Naive thymus-derived CD4-positive, alpha-beta T cell (primary cell): ENCODE data around the gene WFIKKN2. TPM values are rescaled to one million over a fixed set of nuclear protein-coding genes. Genes with fewer than 3 reads are reported as not detected.
A peak's percentile ranks its signal among the peaks of the same experiment; 100 is the strongest.

Source experiments
- ATAC-seq: fragments of 150-1000 bp; cut with Tn5 transposase; 2 replicates; pipeline ENCODE4 v1.10.0; 2021; ENCODE audit warnings: mild to moderate bottlenecking, moderate library complexity
- CTCF ChIA-PET: fragments of 350-600 bp; sonication (Branson Sonifier 250); formaldehyde crosslinking; loops from one replicate; lab custom pipeline; 2021; ENCODE audit warnings: antibody characterized with exemption; lab: Charles Lee
- POLR2A ChIA-PET: fragments of 350-600 bp; sonication (Branson Sonifier 250); formaldehyde crosslinking; loops from one replicate; lab custom pipeline; 2021; ENCODE audit warnings: antibody characterized with exemption, inconsistent platforms; lab: Charles Lee
- DNase-seq, 9 donors: peaks; one replicate each; pipeline versions ENCODE4 v3.0.0 to v3.0.0-alpha.2; 2020 to 2022; ENCODE audit warnings: mixed read lengths in 1 of 9
- H3K27ac ChIP-seq: one replicate; pipeline ENCODE4 v1.7.0; 2013; ENCODE audit warnings: mild to moderate bottlenecking, low read depth, low read length, moderate library complexity
- H3K27me3 ChIP-seq, 2 donors: one replicate each; pipeline ENCODE4 v1.7.0; 2013; ENCODE audit warnings: low read length in 2 of 2, mild to moderate bottlenecking in 2 of 2, moderate library complexity in 2 of 2; ENCODE audit not compliant: control insufficient read depth in 2 of 2, insufficient read depth in 2 of 2
- H3K36me3 ChIP-seq, 3 experiments: 1 replicate in 2 of 3; 2 replicates in 1 of 3; pipeline ENCODE4 v1.7.0; 2013; ENCODE audit warnings: low read length in 3 of 3, mild to moderate bottlenecking in 3 of 3, moderate library complexity in 1 of 3; ENCODE audit not compliant: insufficient read depth in 3 of 3, control insufficient read depth in 2 of 3
- H3K4me1 ChIP-seq, 2 donors: one replicate each; pipeline ENCODE4 v1.7.0; 2013; ENCODE audit warnings: low read length in 2 of 2, mild to moderate bottlenecking in 2 of 2, moderate library complexity in 1 of 2; ENCODE audit not compliant: control insufficient read depth in 2 of 2, insufficient read depth in 2 of 2
- H3K4me3 ChIP-seq: 2 replicates; pipeline ENCODE4 v1.7.0; 2013; ENCODE audit warnings: mild to moderate bottlenecking, low read length
- H3K9me3 ChIP-seq, 3 experiments: 1 replicate in 2 of 3; 2 replicates in 1 of 3; pipeline ENCODE4 v1.7.0; 2013; ENCODE audit warnings: low read length in 3 of 3; ENCODE audit not compliant: control insufficient read depth in 2 of 3
- H3K27ac Mint-ChIP-seq, 9 donors: one replicate each; pipeline ENCODE4 v1.8.0; 2020 to 2022; ENCODE audit warnings: mixed read lengths in 9 of 9, mild to moderate bottlenecking in 8 of 9, moderate library complexity in 5 of 9, inconsistent platforms in 2 of 9
- H3K27me3 Mint-ChIP-seq, 5 donors: one replicate each; pipeline ENCODE4 v1.8.0; 2021 to 2022; ENCODE audit warnings: mixed read lengths in 5 of 5, mild to moderate bottlenecking in 1 of 5
- H3K36me3 Mint-ChIP-seq, 5 donors: one replicate each; pipeline ENCODE4 v1.8.0; 2020 to 2022; ENCODE audit warnings: mixed read lengths in 5 of 5, mild to moderate bottlenecking in 3 of 5, inconsistent platforms in 1 of 5
- H3K4me1 Mint-ChIP-seq, 7 donors: one replicate each; pipeline ENCODE4 v1.8.0; 2020 to 2022; ENCODE audit warnings: mixed read lengths in 7 of 7, mild to moderate bottlenecking in 3 of 7, inconsistent platforms in 1 of 7
- H3K4me3 Mint-ChIP-seq, 10 donors: one replicate each; pipeline ENCODE4 v1.8.0; 2020 to 2022; ENCODE audit warnings: mild to moderate bottlenecking in 10 of 10, mixed read lengths in 10 of 10, moderate library complexity in 6 of 10, inconsistent platforms in 2 of 10
- H3K9me3 Mint-ChIP-seq, 11 donors: one replicate each; pipeline ENCODE4 v1.8.0; 2020 to 2022; ENCODE audit warnings: mixed read lengths in 11 of 11, mild to moderate bottlenecking in 4 of 11, inconsistent platforms in 1 of 11, moderate library complexity in 1 of 11
- intact Hi-C, 2 donors: fragments of 100-400 bp; cut with micrococcal nuclease; formaldehyde crosslinking; loops; one replicate each; pipeline ENCODE4 v1.15.1; 2023
- polyA plus RNA-seq, 2 donors: library from polyadenylated mRNA; unstranded; fragments of 300-500 nt; fragmentation: Illumina TruSeq; gene quantifications; one replicate each; pipeline ENCODE4 v1.2.3, GENCODE V29; 2021
- total RNA-seq, 6 experiments: library from RNA in 5 of 6; stranded (reverse) in 5 of 6; gene quantifications; 1 replicate in 5 of 6; 2 replicates in 1 of 6; pipeline ENCODE4 v1.2.3 and lab custom pipeline; 2021 to 2026

Gene WFIKKN2
- total and polyA plus RNA-seq, 7 experiments from 2014 or later = not detected

- no peak overlapping the region for H3K4me3 ChIP-seq
- ChIA-PET POLR2A (interaction anchor here (0.7 to 12.5 kb wide), 15 partner anchors 9 to 63 kb away, joined by 3 to 143 read pairs (median 5); partner anchors contain the start of gene TOB1), CTCF (interaction anchor here (0.6 to 0.9 kb wide), 4 partner anchors 15 to 20 kb away, joined by 3 to 4 read pairs (median 4); no protein-coding TSS in a partner anchor)
- H3K27me3 ChIP-seq = no peaks in the 10 kb centered on the region
- no peaks in the 10 kb centered on the region for H3K9me3 ChIP-seq
- intact Hi-C loops = loop anchor here in 1 of 2 donors (1.0 to 2.0 kb wide), 2 partner anchors 16 to 23 kb away; no protein-coding TSS in a partner anchor
- Mint-ChIP-seq H3K36me3 (no peaks in the 10 kb centered on the region), H3K4me3 (peak overlapping the region in 4 of 10 donors; percentile 15 to 60 (median 34)), H3K9me3 (no peaks in the 10 kb centered on the region), H3K27ac (peak overlapping the region in 8 of 9 donors; percentile 3 to 69 (median 32)), H3K27me3 (peaks cover 0 to 24% (median 0%) of the 10 kb centered on the region in 5 donors), H3K4me1 (peaks cover 20 to 39% (median 28%) of the 10 kb centered on the region in 7 donors)
- H3K4me1 ChIP-seq = peaks cover 0 to 12% of the 10 kb centered on the region in 2 donors
- H3K36me3 ChIP-seq = no peaks in the 10 kb centered on the region
- DNase-seq (no peak), ATAC-seq (no peak)
- H3K27ac ChIP-seq = no peak overlapping the region
Observed at GRCh38 chr17:50887705-50888245, 52.4 kb downstream of the WFIKKN2 start.

- Mint-ChIP-seq H3K36me3 (no peaks in the 10 kb centered on the region), H3K9me3 (no peaks in the 10 kb centered on the region), H3K27ac (no peak overlapping the region), H3K4me3 (no peak overlapping the region), H3K27me3 (peaks cover 0 to 24% (median 0%) of the 10 kb centered on the region in 5 donors), H3K4me1 (peaks cover 9 to 26% (median 19%) of the 10 kb centered on the region in 7 donors)
- ATAC-seq = no peak
- H3K27me3 ChIP-seq = no peaks in the 10 kb centered on the region
- intact Hi-C loops = no loop called here
- peaks cover 0 to 6% of the 10 kb centered on the region in 2 donors for H3K4me1 ChIP-seq
- no peak overlapping the region for H3K27ac ChIP-seq
- no peaks in the 10 kb centered on the region for H3K36me3 ChIP-seq
- DNase-seq = no peak
- ChIA-PET CTCF (interaction anchor here (1.1 kb wide), 1 partner anchor 19 kb away, joined by 5 read pairs; no protein-coding TSS in a partner anchor), POLR2A (interaction anchor here (1.0 to 12.5 kb wide), 9 partner anchors 11 to 53 kb away, joined by 3 to 143 read pairs (median 5); partner anchors contain the start of gene TOB1)
- H3K4me3 ChIP-seq = no peak overlapping the region
- no peaks in the 10 kb centered on the region for H3K9me3 ChIP-seq
Observed at GRCh38 chr17:50889528-50890118, 54.2 kb downstream of the WFIKKN2 start.

GRCh38 chr17:50890675-50891516 is 55.5 kb downstream of the WFIKKN2 start:
- Mint-ChIP-seq H3K27ac (peak overlapping the region in 1 of 9 donors; percentile 24), H3K4me3 (no peak overlapping the region), H3K4me1 (peaks cover 9 to 25% (median 19%) of the 10 kb centered on the region in 7 donors), H3K9me3 (no peaks in the 10 kb centered on the region), H3K36me3 (no peaks in the 10 kb centered on the region), H3K27me3 (peaks cover 0 to 29% (median 0%) of the 10 kb centered on the region in 5 donors)
- ChIA-PET POLR2A (interaction anchor here (1.1 to 12.5 kb wide), 5 partner anchors 10 to 52 kb away, joined by 4 to 143 read pairs (median 5); partner anchors contain the start of gene TOB1), CTCF (interaction anchor here (0.5 to 1.1 kb wide), 2 partner anchors 17 to 83 kb away, joined by 3 to 5 read pairs; no protein-coding TSS in a partner anchor)
- H3K4me1 ChIP-seq = peaks cover 0 to 6% of the 10 kb centered on the region in 2 donors
- ATAC-seq (no peak), DNase-seq (no peak)
- H3K27ac ChIP-seq = no peak overlapping the region
- no peaks in the 10 kb centered on the region for H3K27me3 ChIP-seq
- no peaks in the 10 kb centered on the region for H3K36me3 ChIP-seq
- no peaks in the 10 kb centered on the region for H3K9me3 ChIP-seq
- H3K4me3 ChIP-seq = no peak overlapping the region
- intact Hi-C loops = no loop called here

GRCh38 chr17:50891577-50891989 is 56.2 kb downstream of the WFIKKN2 start:
- H3K27me3 ChIP-seq = no peaks in the 10 kb centered on the region
- peaks cover 0 to 6% of the 10 kb centered on the region in 2 donors for H3K4me1 ChIP-seq
- Mint-ChIP-seq H3K4me1 (peaks cover 7 to 19% (median 15%) of the 10 kb centered on the region in 7 donors), H3K27ac (peak overlapping the region in 1 of 9 donors; percentile 24), H3K27me3 (peaks cover 0 to 29% (median 0%) of the 10 kb centered on the region in 5 donors), H3K36me3 (no peaks in the 10 kb centered on the region), H3K4me3 (no peak overlapping the region), H3K9me3 (no peaks in the 10 kb centered on the region)
- ChIA-PET POLR2A (interaction anchor here (0.7 to 12.5 kb wide), 5 partner anchors 10 to 43 kb away, joined by 3 to 143 read pairs (median 4); partner anchors contain the start of gene TOB1), CTCF (interaction anchor here (0.5 kb wide), 1 partner anchor 84 kb away, joined by 3 read pairs; no protein-coding TSS in a partner anchor)
- H3K4me3 ChIP-seq = no peak overlapping the region
- H3K36me3 ChIP-seq = no peaks in the 10 kb centered on the region
- H3K9me3 ChIP-seq = no peaks in the 10 kb centered on the region
- DNase-seq (no peak), ATAC-seq (no peak)
- H3K27ac ChIP-seq = no peak overlapping the region
- intact Hi-C loops = no loop called here

Other genes starting within 250 kb of the WFIKKN2 start
- 10 to 100 TPM in 1 of 5 experiments, 1 to 10 TPM in 2, under 1 TPM in 1, not detected in 1; 0.68 to 22.4 (median 1.3) TPM for gene ABCC3, start 200.7 kb upstream of the WFIKKN2 start, total RNA-seq
- not detected for gene ABCC3, start 200.7 kb upstream of the WFIKKN2 start, polyA plus RNA-seq
- gene ANKRD40, start 127.7 kb upstream of the WFIKKN2 start, total RNA-seq = 10 to 100 TPM; 27.4 to 37.2 (median 33.4) TPM
- 1 to 10 TPM; 3.6 to 5.7 TPM for gene ANKRD40, start 127.7 kb upstream of the WFIKKN2 start, polyA plus RNA-seq
- gene LUC7L3, start 116.0 kb upstream of the WFIKKN2 start, total RNA-seq = 100 to 1,000 TPM; 131 to 331 (median 149) TPM
- 10 to 100 TPM; 41.8 to 65.3 TPM for gene LUC7L3, start 116.0 kb upstream of the WFIKKN2 start, polyA plus RNA-seq
- not detected for gene ANKRD40CL, start 68.1 kb upstream of the WFIKKN2 start, total RNA-seq
- not detected for gene ANKRD40CL, start 68.1 kb upstream of the WFIKKN2 start, polyA plus RNA-seq
- gene TOB1, start 30.8 kb downstream of the WFIKKN2 start, total RNA-seq = 100 to 1,000 TPM in 4 of 5 experiments, 10 to 100 TPM in 1; 51.5 to 261 (median 131) TPM
- gene TOB1, start 30.8 kb downstream of the WFIKKN2 start, polyA plus RNA-seq = 10 to 100 TPM; 27.9 to 33.7 TPM